Cardiac muscle cell (in vitro differentiated cells and primary cell): Measurements from ENCODE around the gene CREM. TPM values are rescaled to one million over a fixed set of nuclear protein-coding genes. Genes with fewer than 3 reads are reported as not detected.

Experiments used
- DNase-seq, 2 donors: peaks; one replicate each; pipeline versions ENCODE4 v3.0.0 to v3.0.0-alpha.2; 2010 to 2017; ENCODE audit warnings: low read depth in 1 of 2, low spot score in 1 of 2
- H3K27ac ChIP-seq: fragments of 200-600 bp; sonication (generic); 2 replicates; pipeline ENCODE4 v1.5.1; 2016
- H3K27me3 ChIP-seq: fragments of 200-600 bp; sonication (generic); 2 replicates; pipeline ENCODE4 v1.6.0; 2016; ENCODE audit warnings: control low read depth
- H3K36me3 ChIP-seq: fragments of 200-600 bp; sonication (generic); 2 replicates; pipeline ENCODE4 v1.5.1; 2016; ENCODE audit warnings: control low read depth
- H3K4me1 ChIP-seq: fragments of 200-600 bp; sonication (generic); 2 replicates; pipeline ENCODE4 v1.8.1; 2017; ENCODE audit warnings: low read depth, mild to moderate bottlenecking, mixed run types
- H3K4me3 ChIP-seq: fragments of 200-600 bp; sonication (generic); 2 replicates; pipeline ENCODE4 v1.5.1; 2016; ENCODE audit warnings: mild to moderate bottlenecking
- H3K9me3 ChIP-seq: fragments of 200-600 bp; sonication (generic); 2 replicates; pipeline ENCODE4 v1.5.1; 2017; ENCODE audit warnings: low read depth, mild to moderate bottlenecking, control low read depth
- CTCF ChIP-seq: IDR thresholded peaks from 2 replicates; pipeline ENCODE4 v1.5.1; 2012; ENCODE audit warnings: low read depth, mild to moderate bottlenecking, low read length
- polyA plus RNA-seq: library from polyadenylated mRNA; unstranded; fragments of >200 nt; fragmentation: Nextera tagmentation; extraction: Ambion mirVana; gene quantifications from 2 replicates; pipeline ENCODE4 v1.2.1, GENCODE V29; 2016
- total RNA-seq: library from RNA; depleted of rRNA; stranded (reverse); fragments of >200 nt; gene quantifications from 2 replicates; pipeline ENCODE4 v1.2.3, GENCODE V29; 2016

The CREM gene
- total and polyA plus RNA-seq, 2 experiments from 2014 or later = 415 to 486 TPM

GRCh38 chr10:35201234-35201633, 74.6 kb downstream of the CREM start:
- DNase-seq = no peak
- Histone ChIP-seq H3K27ac (no peak overlapping the region), H3K4me1 (peaks cover 5% of the 10 kb centered on the region), H3K9me3 (no peaks in the 10 kb centered on the region), H3K4me3 (no peak overlapping the region), H3K36me3 (peaks cover 9% of the 10 kb centered on the region), H3K27me3 (no peaks in the 10 kb centered on the region)
- no peak for TF ChIP-seq CTCF

GRCh38 chr10:35202050-35202449, 75.4 kb downstream of the CREM start:
- no peak for TF ChIP-seq CTCF
- H3K4me1 ChIP-seq = no peaks in the 10 kb centered on the region
- no peaks in the 10 kb centered on the region for H3K9me3 ChIP-seq
- H3K27me3 ChIP-seq = no peaks in the 10 kb centered on the region
- H3K36me3 ChIP-seq = peaks cover 17% of the 10 kb centered on the region
- DNase-seq = no peak
- no peak overlapping the region for H3K4me3 ChIP-seq
- H3K27ac ChIP-seq = no peak overlapping the region

GRCh38 chr10:35203745-35204144, 77.1 kb downstream of the CREM start:
- Histone ChIP-seq H3K36me3 (peaks cover 25% of the 10 kb centered on the region), H3K4me3 (no peak overlapping the region), H3K4me1 (peaks cover 6% of the 10 kb centered on the region), H3K9me3 (no peaks in the 10 kb centered on the region), H3K27ac (peak overlapping the region; percentile 24), H3K27me3 (no peaks in the 10 kb centered on the region)
- TF ChIP-seq CTCF = no peak
- DNase-seq = no peak

- H3K36me3 ChIP-seq = peaks cover 35% of the 10 kb centered on the region
These were observed 78.1 kb downstream of the CREM start for GRCh38 chr10:35204650-35205319.

GRCh38 chr10:35206274-35206673, 79.6 kb downstream of the CREM start:
- no peak for TF ChIP-seq CTCF
- peaks cover 34% of the 10 kb centered on the region for H3K36me3 ChIP-seq
- H3K27ac ChIP-seq = no peak overlapping the region

More at GRCh38 chr10:35204650-35205319, 78.1 kb downstream of the CREM start:
- DNase-seq = no peak
- Histone ChIP-seq H3K27me3 (no peaks in the 10 kb centered on the region), H3K4me3 (no peak overlapping the region), H3K4me1 (peaks cover 16% of the 10 kb centered on the region), H3K27ac (peak overlapping the region; percentile 40), H3K9me3 (no peaks in the 10 kb centered on the region)
- no peak for TF ChIP-seq CTCF

GRCh38 chr10:35208536-35208935, 81.9 kb downstream of the CREM start:
- H3K9me3 ChIP-seq = no peaks in the 10 kb centered on the region
- H3K4me3 ChIP-seq = no peak overlapping the region
- TF ChIP-seq CTCF = no peak
- H3K36me3 ChIP-seq = peaks cover 45% of the 10 kb centered on the region
- H3K27me3 ChIP-seq = no peaks in the 10 kb centered on the region
- H3K27ac ChIP-seq = peak overlapping the region; percentile 66
- DNase-seq = peak in 1 of 2 donors; percentile 46
- peaks cover 49% of the 10 kb centered on the region for H3K4me1 ChIP-seq

More at GRCh38 chr10:35206274-35206673, 79.6 kb downstream of the CREM start:
- DNase-seq = no peak
- Histone ChIP-seq H3K27me3 (no peaks in the 10 kb centered on the region), H3K4me1 (peaks cover 31% of the 10 kb centered on the region), H3K9me3 (no peaks in the 10 kb centered on the region), H3K4me3 (no peak overlapping the region)
